Hippocampal formation (tissue), 2 donors: Measurements from ENCODE around the gene SLC25A21.
"Not testable (repeated sequence)": the region's sequence is repeated elsewhere in the genome, so short reads cannot be mapped to it uniquely, and the experiment has no call there.

Source experiments
- DNase-seq, 2 donors: peaks; one replicate each; lab custom pipeline; 2025; lab: John Stamatoyannopoulos, UW

Gene SLC25A21

DNA sequence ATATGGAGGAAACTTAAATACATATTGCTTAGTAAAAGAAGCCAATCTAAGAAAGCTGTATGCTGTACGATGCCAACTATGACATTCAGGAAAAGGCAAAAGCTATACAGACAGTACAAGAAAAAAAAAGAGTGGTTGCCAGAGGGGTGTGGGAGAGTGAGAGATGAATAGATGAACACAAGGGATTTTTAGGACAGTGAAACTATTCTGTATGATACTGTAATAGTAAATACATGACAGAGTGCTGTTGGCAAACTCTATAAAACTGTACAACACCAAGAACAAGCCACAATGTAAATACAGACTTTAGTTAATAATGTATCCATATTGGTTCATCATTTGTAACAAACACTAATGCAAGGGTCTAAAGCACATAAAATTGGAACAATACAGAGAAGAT is 14.5 kb upstream of the SLC25A21 start:
- no peak for DNase-seq

DNA sequence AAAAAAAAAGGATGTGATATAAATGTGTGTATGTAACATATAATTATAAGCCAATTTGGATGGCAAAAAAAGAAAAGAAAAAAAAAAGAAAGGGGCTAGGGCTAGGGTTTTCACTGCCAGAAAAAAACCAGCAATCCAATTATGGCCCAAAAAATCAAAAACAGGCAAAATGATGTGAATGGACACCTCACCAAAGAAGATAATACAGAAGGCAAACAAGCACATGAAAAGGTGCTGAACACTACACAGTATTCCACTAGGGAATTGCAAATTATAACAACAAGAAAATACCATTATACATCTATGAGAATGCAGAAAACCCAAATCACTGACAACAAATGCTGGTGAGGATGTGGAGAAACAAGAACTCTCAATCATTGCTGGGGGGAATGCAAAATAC is 13.3 kb upstream of the SLC25A21 start:
- DNase-seq, result no peak

DNA sequence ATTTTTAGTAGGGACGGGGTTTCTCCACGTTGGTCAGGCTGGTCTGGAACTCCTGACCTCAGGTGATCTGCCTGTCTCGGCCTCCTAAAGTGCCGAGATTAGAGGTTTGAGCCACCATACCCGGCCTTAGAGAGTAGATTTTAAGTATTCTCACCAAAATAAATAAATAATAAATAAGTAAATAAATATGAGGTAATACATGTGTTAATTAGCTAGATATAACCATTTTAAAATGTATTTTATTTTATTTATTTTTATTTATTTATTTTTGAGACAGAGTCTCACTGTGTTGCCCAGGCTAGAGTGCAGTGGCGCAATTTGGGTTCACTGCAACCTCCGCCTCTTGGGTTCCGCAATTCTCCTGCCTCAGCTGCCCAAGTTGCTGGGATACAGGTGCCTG is 12.1 kb upstream of the SLC25A21 start:
- not testable (repeated sequence) for DNase-seq

DNA sequence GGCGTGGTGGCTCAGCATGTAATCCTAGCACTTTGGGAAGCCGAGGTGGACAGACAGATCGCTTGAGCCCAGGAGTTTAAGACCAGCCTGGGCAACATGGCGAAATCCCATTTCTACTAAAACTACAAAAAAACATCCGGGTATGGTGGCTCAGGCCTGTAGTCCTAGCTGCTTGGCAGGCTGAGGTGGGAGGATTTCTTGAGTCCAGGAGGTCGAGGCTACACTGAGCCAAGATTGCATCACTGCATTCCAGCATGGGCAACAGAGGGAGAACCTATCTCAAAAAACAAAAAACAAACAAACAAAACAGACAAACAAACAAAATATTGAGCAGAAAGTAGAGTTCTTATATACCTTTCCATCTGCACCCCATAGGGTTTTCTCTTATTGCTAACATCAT is 9.0 kb upstream of the SLC25A21 start:
- no peak for DNase-seq

GRCh38 chr14:37180886-37181285 is 8.5 kb upstream of the SLC25A21 start:
- DNase-seq, result not testable (repeated sequence)

GRCh38 chr14:37179896-37180502 is 7.6 kb upstream of the SLC25A21 start:
- no peak for DNase-seq

DNA sequence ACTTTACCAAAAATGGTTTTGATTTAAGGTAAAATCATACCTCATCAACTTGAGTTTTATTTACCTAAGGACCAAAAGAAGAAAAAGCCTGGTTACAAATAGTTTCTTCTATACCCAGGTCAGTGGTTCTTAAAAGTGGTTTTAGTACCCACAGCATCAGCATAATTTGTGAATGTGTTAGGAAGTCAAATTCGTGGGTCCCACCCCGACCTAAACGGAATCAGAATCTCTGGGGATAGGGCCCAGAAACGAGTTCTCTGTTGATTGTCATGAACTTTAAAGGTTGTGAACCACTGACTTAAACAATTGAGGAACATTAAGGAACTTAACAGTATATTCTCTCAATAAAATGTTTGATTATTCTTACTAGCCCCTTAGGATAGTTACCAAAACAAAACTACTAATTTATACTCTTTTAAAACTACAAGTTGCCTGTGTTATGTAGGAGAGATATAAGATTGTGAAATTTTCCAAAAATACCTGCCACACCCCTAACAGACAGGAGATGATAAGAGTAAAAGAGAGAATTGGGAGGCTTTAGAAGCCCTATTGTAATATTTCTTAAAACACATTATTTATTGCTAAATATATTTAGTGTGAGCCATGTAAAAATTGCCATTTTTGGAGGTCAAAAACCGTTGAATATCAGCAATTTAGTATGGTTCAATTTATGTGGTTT is 669 bp upstream of the SLC25A21 start:
- no peak for DNase-seq

DNA sequence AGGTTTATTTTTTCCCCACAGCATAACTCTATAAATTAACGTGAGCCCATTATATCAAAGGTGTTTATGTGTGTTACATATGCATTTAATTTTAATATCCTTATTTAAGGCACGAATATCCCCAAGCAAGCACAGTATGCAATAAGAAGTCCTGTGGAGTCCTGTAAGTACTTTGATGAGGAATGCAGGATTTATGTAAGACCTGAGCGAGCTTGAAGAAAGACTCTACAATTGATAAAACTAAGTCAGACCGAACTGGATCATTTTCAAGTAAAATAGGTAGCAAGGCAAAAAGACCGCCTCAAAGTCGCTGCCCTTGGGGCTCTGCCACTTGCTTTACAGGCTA is 755 bp downstream of the SLC25A21 start:
- no peak for DNase-seq

- DNase-seq, result no peak
Measured at GRCh38 chr14:37170993-37171392, 1.4 kb downstream of the SLC25A21 start.

- DNase-seq, result no peak
Measured at GRCh38 chr14:37170237-37170636, 2.2 kb downstream of the SLC25A21 start.

GRCh38 chr14:37168721-37169120 is 3.7 kb downstream of the SLC25A21 start:
- no peak for DNase-seq

- DNase-seq, result no peak
Measured at GRCh38 chr14:37167151-37168047, 5.0 kb downstream of the SLC25A21 start.

DNA sequence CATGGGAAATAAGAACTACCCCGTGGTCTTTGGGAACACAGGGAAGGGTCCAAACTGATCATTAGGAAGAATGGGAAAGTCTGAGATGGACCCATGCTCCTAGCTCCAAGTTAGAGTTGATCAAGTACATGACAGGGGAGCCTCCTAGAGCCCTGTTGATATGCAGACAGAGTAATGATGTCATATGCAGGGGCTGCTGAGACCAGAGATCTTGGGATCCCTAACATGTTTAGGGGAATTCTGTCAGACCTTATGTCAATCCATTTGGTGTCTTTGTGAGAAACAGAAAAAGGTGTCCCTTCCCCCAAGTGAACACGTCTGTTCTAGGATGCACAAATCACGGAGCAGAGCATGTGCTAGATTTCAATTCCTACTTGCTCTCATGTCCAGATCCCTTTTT is 6.6 kb downstream of the SLC25A21 start:
- no peak for DNase-seq

DNA sequence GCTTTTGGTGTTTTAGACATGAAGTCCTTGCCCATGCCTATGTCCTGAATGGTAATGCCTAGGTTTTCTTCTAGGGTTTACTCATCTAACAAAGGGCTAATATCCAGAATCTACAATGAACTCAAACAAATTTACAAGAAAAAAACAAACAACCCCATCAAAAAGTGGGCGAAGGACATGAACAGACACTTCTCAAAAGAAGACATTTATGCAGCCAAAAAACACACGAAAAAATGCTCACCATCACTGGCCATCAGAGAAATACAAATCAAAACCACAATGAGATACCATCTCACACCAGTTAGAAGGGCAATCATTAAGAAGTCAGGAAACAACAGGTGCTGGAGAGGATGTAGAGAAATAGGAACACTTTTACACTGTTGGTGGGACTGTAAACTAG is 10.1 kb downstream of the SLC25A21 start:
- not testable (repeated sequence) for DNase-seq

DNA sequence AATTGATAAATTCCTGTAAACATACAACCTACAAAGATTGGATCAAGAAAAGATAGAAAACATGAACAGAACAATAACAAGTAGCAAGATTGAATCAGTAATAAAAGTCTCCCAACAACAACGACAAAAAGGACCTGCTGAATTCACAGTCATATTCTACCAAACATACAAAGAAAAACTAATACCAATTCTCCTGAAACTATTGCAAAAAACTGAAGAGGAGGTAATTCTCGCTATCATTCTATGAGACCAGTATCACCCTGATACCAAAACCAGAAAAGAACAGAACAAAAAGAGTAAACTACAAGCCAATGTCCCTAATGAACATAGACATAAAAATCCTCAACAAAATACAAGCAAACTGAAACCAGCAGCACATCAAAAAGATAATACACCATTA is 14.4 kb downstream of the SLC25A21 start:
- DNase-seq, result no peak

- no peak for DNase-seq
Measured at GRCh38 chr14:37153483-37153882, 18.9 kb downstream of the SLC25A21 start.

- DNase-seq, result no peak
Measured at GRCh38 chr14:37153005-37153404, 19.4 kb downstream of the SLC25A21 start.

DNA sequence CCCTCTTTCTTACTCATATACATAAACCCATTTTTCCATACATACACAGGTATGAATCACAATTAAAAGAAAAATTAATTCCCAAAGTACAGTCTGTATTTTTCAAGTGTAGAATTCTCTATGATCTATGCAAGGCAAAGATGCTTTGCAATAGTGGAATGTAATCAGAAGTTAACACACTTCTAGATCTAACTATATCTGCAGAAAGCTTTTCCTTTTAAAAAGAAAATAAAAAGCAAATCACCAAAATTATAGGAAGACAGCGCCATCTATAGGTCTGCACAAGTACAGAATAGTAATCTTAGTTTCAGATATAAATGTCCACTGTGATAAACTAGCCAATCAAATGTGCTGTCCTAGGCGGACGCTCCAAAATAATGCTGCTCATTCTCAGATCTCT is 22.0 kb downstream of the SLC25A21 start:
- DNase-seq, result peak in 1 of 2 donors; percentile 76

DNA sequence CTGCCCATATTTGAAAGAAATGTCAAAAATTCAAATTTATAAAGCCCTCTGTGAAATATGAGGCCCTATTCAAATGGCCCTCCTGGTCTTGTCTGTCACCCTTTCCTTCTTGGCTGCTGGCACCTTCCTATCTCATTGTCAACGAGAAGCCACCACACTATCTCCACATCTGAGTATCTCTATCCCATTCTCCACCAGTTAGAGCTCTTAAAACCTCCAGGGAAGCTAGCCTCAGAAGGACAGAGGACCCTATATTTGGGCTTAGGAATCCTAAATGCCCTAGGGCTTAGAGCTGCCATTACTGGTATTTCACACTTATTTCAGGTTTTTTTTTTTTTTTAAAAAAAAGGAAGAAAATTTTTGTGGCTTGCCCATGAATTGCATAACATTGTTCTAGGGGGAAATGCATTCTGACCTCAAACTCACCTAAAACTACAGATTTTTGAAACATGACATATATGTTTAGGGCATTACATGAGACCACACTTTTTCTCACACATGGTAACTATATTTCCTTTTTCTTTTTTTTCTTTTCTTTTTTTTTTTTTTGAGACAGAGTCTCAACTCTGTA is 25.0 kb downstream of the SLC25A21 start:
- DNase-seq, result no peak

GRCh38 chr14:37146438-37146837 is 26.0 kb downstream of the SLC25A21 start:
- DNase-seq, result not testable (repeated sequence)

DNA sequence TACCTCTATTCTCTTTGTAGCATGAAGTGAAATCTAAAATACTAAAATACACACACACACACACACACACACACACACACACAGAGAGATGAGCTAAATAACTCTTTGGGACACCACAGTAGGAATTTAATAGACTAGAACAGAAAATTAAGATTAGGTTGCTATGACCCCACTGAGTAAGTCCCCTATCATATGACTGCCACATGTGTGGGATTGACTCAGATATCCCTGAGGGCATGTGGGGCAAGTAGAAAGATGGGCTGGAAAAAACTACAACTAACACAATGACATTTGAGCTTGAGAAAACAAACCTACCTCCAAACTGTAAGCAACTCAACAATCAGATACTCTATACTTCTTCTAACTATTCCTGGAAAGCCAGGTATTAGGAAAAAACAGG is 27.0 kb downstream of the SLC25A21 start:
- DNase-seq, result no peak

GRCh38 chr14:37144729-37145363 is 27.6 kb downstream of the SLC25A21 start:
- no peak for DNase-seq
